ENCODE data around the gene ARSG.

ARSG gene

GRCh38 chr17:68299817-68300216 lies 8.5 kb downstream of the ARSG start:
- H3K27ac ChIP-seq (ENCODE audit: low read depth, low read length, poor library complexity, severe bottlenecking), result no peak overlapping the region

DNA sequence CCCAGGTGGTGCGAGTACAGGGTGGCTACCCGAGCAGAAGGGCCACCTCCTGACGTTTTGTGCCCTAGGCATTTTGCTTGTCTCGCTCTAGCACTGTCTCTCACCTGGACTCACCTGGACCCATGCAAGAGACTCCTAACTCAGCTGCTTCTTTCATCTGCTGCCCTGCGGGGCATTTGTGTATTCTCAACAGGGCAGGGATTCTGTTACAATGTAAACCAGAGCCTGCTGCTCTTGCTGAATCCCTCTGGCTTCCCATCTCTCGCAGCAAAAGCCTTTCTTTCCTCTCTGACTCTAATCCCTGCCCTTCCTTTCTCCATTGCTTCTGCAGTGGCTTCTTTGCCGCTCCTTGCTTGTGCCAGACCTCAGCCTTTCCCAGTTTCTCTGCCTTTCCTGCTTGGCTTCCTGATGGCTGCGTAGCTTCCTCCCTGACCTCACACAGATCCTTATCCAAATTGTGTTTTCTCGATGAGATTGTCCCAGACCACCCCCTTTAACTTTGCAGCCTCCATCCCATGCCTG lies 10.2 kb downstream of the ARSG start:
- Histone ChIP-seq H3K4me3 (ENCODE audit: low read depth, low read length, poor library complexity, severe bottlenecking) (no peak overlapping the region), H3K27me3 (ENCODE audit: insufficient read depth, low read length) (no peaks in the 10 kb centered on the region), H3K79me2 (ENCODE audit: insufficient read depth, low read length) (no peaks in the 10 kb centered on the region), H4K20me1 (ENCODE audit: insufficient read depth, low read length) (no peaks in the 10 kb centered on the region), H3K4me1 (ENCODE audit: insufficient read depth, low read length, severe bottlenecking) (peaks cover 7% of the 10 kb centered on the region), H3K9me2 (ENCODE audit: low read depth, low read length) (no peaks in the 10 kb centered on the region), H3K9ac (ENCODE audit: low read length) (no peak overlapping the region), H3K27ac (ENCODE audit: low read depth, low read length, poor library complexity, severe bottlenecking) (no peak overlapping the region), H3K9me3 (ENCODE audit: low read length) (no peaks in the 10 kb centered on the region), H3K36me3 (ENCODE audit: insufficient read depth, low read length) (peaks cover 7% of the 10 kb centered on the region), H2AFZ (ENCODE audit: low read length) (no peak overlapping the region), H3F3A (ENCODE audit: insufficient read depth, low read length) (no peaks in the 10 kb centered on the region), H3K4me2 (ENCODE audit: low read length) (no peak overlapping the region)
- TF ChIP-seq, protein P1, sequence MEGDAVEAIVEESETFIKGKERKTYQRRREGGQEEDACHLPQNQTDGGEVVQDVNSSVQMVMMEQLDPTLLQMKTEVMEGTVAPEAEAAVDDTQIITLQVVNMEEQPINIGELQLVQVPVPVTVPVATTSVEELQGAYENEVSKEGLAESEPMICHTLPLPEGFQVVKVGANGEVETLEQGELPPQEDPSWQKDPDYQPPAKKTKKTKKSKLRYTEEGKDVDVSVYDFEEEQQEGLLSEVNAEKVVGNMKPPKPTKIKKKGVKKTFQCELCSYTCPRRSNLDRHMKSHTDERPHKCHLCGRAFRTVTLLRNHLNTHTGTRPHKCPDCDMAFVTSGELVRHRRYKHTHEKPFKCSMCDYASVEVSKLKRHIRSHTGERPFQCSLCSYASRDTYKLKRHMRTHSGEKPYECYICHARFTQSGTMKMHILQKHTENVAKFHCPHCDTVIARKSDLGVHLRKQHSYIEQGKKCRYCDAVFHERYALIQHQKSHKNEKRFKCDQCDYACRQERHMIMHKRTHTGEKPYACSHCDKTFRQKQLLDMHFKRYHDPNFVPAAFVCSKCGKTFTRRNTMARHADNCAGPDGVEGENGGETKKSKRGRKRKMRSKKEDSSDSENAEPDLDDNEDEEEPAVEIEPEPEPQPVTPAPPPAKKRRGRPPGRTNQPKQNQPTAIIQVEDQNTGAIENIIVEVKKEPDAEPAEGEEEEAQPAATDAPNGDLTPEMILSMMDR (IDR thresholded peaks at IDR 0.05; ENCODE audit: low read length), result no peak
- TF ChIP-seq EZH2 (IDR thresholded peaks at IDR 0.05; ENCODE audit: borderline replicate concordance, low read length), result no peak

More at GRCh38 chr17:68299817-68300216, 8.5 kb downstream of the ARSG start:
- Histone ChIP-seq H3K4me1 (ENCODE audit: insufficient read depth, low read length, severe bottlenecking) (peaks cover 16% of the 10 kb centered on the region), H3K36me3 (ENCODE audit: insufficient read depth, low read length) (no peaks in the 10 kb centered on the region), H3K27me3 (ENCODE audit: insufficient read depth, low read length) (no peaks in the 10 kb centered on the region), H3K4me3 (ENCODE audit: low read depth, low read length, poor library complexity, severe bottlenecking) (no peak overlapping the region), H3K4me2 (ENCODE audit: low read length) (no peak overlapping the region), H3K79me2 (ENCODE audit: insufficient read depth, low read length) (no peaks in the 10 kb centered on the region), H3K9me2 (ENCODE audit: low read depth, low read length) (no peaks in the 10 kb centered on the region), H3K9ac (ENCODE audit: low read length) (no peak overlapping the region), H2AFZ (ENCODE audit: low read length) (no peak overlapping the region), H3K9me3 (ENCODE audit: low read length) (no peaks in the 10 kb centered on the region), H4K20me1 (ENCODE audit: insufficient read depth, low read length) (no peaks in the 10 kb centered on the region), H3F3A (ENCODE audit: insufficient read depth, low read length) (no peaks in the 10 kb centered on the region)
- TF ChIP-seq, protein P1 (IDR thresholded peaks at IDR 0.05; ENCODE audit: low read length), result no peak
- TF ChIP-seq EZH2 (IDR thresholded peaks at IDR 0.05; ENCODE audit: borderline replicate concordance, low read length), result no peak

DNA sequence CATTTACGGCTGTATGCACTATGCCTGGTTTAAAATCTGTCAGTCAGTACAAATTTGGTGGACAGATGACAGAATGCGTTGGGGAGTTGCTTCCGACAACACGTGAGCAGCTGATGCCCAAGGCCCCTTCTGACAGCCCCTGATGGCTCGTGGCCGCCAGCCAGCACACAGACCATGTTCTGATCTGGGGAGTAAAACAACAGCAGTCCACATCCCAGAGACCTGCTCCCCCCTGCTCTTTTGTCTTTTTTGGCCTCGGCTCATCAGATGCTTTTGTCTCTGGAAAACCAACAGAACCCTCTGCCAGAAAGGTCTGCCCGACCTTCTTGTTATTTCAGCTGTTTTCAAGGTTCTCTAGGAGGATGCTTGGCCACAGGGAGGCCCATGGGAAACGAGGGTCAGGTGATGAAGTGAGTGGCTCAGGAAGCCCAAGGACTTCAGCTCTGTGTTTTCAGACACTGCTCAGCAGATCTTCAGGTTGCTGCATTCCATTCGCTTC lies 10.8 kb downstream of the ARSG start:
- Histone ChIP-seq H3K79me2 (ENCODE audit: insufficient read depth, low read length) (no peaks in the 10 kb centered on the region), H3F3A (ENCODE audit: insufficient read depth, low read length) (no peaks in the 10 kb centered on the region), H3K27me3 (ENCODE audit: insufficient read depth, low read length) (no peaks in the 10 kb centered on the region), H2AFZ (ENCODE audit: low read length) (no peak overlapping the region), H3K4me2 (ENCODE audit: low read length) (no peak overlapping the region), H3K4me3 (ENCODE audit: low read depth, low read length, poor library complexity, severe bottlenecking) (no peak overlapping the region), H3K9me2 (ENCODE audit: low read depth, low read length) (no peaks in the 10 kb centered on the region), H3K9me3 (ENCODE audit: low read length) (no peaks in the 10 kb centered on the region), H3K9ac (ENCODE audit: low read length) (no peak overlapping the region), H4K20me1 (ENCODE audit: insufficient read depth, low read length) (no peaks in the 10 kb centered on the region), H3K36me3 (ENCODE audit: insufficient read depth, low read length) (peaks cover 13% of the 10 kb centered on the region), H3K4me1 (ENCODE audit: insufficient read depth, low read length, severe bottlenecking) (peaks cover under 1% of the 10 kb centered on the region), H3K27ac (ENCODE audit: low read depth, low read length, poor library complexity, severe bottlenecking) (no peak overlapping the region)
- no peak for TF ChIP-seq EZH2 (IDR thresholded peaks at IDR 0.05; ENCODE audit: borderline replicate concordance, low read length)
- TF ChIP-seq, protein P1 (IDR thresholded peaks at IDR 0.05; ENCODE audit: low read length), result no peak

Data from OCI-LY1 (cell line).